ENCODE measurements around the gene CPA4. TPM values are rescaled to one million over a fixed set of nuclear protein-coding genes. Genes with fewer than 3 reads are reported as not detected.

Gene CPA4
- total RNA-seq, 1 experiment from 2014 or later: 3.1 TPM

DNA sequence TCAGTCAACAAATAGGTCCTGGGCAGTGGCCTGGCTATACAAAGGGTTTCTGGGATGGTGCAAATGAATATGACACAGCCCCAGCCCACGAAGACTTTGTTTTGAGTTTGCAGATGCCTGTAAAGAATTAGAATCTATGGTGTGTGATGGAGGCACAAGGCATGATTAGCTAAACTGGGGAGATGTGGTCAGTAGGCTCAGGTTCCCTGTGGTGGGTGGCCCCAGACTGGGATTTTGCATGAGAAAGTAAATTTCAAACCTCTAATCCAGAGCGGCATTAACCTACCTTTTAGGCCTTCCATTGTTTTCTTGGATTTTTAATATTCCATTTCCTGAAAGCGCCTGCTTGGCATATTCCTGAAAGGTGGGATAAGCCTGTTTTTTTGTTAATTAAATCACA, 45.3 kb downstream of the CPA4 start:
- CTCF ChIA-PET: no interaction called here

DNA sequence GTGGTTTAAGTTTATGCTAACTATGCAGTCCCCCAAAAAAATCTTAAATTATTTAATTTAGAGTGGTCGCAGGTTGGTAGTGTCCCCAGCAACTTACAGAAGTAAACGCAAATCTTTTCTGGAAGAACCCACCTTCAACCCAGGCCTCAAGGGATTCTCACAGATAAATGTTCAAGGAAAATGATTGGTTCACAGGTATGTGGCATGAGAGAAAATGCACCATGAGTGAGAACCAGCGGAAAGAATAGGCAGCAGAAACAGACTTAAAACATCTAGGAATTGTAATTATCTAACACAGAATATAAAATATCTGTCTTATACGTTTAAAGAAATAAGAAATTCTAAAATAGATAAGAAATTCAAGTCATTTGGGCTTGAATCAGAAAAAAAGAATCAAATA, 48.9 kb downstream of the CPA4 start:
- intact Hi-C loops (cut with micrococcal nuclease; ENCODE audit: unreplicated experiment): no loop called here
- no peaks in the 10 kb centered on the region for H3K27me3 ChIP-seq (ENCODE audit: control insufficient read depth, insufficient read depth, low read length)
- TF ChIP-seq, protein P1, sequence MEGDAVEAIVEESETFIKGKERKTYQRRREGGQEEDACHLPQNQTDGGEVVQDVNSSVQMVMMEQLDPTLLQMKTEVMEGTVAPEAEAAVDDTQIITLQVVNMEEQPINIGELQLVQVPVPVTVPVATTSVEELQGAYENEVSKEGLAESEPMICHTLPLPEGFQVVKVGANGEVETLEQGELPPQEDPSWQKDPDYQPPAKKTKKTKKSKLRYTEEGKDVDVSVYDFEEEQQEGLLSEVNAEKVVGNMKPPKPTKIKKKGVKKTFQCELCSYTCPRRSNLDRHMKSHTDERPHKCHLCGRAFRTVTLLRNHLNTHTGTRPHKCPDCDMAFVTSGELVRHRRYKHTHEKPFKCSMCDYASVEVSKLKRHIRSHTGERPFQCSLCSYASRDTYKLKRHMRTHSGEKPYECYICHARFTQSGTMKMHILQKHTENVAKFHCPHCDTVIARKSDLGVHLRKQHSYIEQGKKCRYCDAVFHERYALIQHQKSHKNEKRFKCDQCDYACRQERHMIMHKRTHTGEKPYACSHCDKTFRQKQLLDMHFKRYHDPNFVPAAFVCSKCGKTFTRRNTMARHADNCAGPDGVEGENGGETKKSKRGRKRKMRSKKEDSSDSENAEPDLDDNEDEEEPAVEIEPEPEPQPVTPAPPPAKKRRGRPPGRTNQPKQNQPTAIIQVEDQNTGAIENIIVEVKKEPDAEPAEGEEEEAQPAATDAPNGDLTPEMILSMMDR (IDR thresholded peaks at IDR 0.05): no peak
- TF ChIP-seq POLR2AphosphoS5 (IDR thresholded peaks at IDR 0.05; ENCODE audit: low read depth, low read length): no peak
- in situ Hi-C loops (cut with HindIII; ENCODE audit: low pct_unique_long_range_greater_than_20kb, low sequenced_read_pairs): no loop called here
- no peak for ATAC-seq
- H3K27ac ChIP-seq (ENCODE audit: low read length): no peak overlapping the region
- peaks cover 4% of the 10 kb centered on the region; the same call in 1 of the 2 replicates for H3K9me3 ChIP-seq (ENCODE audit: control insufficient read depth, insufficient read depth, low read depth, low read length)
- H3K36me3 ChIP-seq (ENCODE audit: control insufficient read depth, insufficient read depth, low read length): no peaks in the 10 kb centered on the region
- ChIA-PET CTCF (no interaction called here), POLR2A (interaction anchor here (0.6 kb wide), 1 partner anchor 78 kb away, joined by 11 read pairs; no protein-coding TSS in a partner anchor)
- H3K4me1 ChIP-seq (ENCODE audit: control insufficient read depth, insufficient read depth, low read length): no peaks in the 10 kb centered on the region
- no peak for DNase-seq (ENCODE audit: low read depth, low spot score)
- no TSS peak for BruUV-seq (replicated peaks)
- no peak overlapping the region for H3K4me3 ChIP-seq (ENCODE audit: low read depth in 2 of 2, low read length in 2 of 2)

More for the DNA sequence above, 45.3 kb downstream of the CPA4 start:
- in situ Hi-C loops (cut with HindIII; ENCODE audit: low pct_unique_long_range_greater_than_20kb, low sequenced_read_pairs) (no loop called here), intact Hi-C loops (cut with micrococcal nuclease; ENCODE audit: unreplicated experiment) (no loop called here)
- TF ChIP-seq SIN3A (IDR thresholded peaks at IDR 0.05; ENCODE audit: borderline replicate concordance, insufficient read depth, low read depth, low read length) (no peak), POLR2AphosphoS5 (IDR thresholded peaks at IDR 0.05; ENCODE audit: low read depth, low read length) (no peak), TCF7L2 (IDR thresholded peaks at IDR 0.05; ENCODE audit: low read depth, low read length) (no peak)
- TF ChIP-seq, protein P1 (IDR thresholded peaks at IDR 0.05): no peak
- TF ChIP-seq, protein P2, sequence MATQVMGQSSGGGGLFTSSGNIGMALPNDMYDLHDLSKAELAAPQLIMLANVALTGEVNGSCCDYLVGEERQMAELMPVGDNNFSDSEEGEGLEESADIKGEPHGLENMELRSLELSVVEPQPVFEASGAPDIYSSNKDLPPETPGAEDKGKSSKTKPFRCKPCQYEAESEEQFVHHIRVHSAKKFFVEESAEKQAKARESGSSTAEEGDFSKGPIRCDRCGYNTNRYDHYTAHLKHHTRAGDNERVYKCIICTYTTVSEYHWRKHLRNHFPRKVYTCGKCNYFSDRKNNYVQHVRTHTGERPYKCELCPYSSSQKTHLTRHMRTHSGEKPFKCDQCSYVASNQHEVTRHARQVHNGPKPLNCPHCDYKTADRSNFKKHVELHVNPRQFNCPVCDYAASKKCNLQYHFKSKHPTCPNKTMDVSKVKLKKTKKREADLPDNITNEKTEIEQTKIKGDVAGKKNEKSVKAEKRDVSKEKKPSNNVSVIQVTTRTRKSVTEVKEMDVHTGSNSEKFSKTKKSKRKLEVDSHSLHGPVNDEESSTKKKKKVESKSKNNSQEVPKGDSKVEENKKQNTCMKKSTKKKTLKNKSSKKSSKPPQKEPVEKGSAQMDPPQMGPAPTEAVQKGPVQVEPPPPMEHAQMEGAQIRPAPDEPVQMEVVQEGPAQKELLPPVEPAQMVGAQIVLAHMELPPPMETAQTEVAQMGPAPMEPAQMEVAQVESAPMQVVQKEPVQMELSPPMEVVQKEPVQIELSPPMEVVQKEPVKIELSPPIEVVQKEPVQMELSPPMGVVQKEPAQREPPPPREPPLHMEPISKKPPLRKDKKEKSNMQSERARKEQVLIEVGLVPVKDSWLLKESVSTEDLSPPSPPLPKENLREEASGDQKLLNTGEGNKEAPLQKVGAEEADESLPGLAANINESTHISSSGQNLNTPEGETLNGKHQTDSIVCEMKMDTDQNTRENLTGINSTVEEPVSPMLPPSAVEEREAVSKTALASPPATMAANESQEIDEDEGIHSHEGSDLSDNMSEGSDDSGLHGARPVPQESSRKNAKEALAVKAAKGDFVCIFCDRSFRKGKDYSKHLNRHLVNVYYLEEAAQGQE (IDR thresholded peaks at IDR 0.05; ENCODE audit: insufficient read depth in 1 of 2, low read depth in 2 of 2, low read length in 1 of 2): no peak
- ATAC-seq: no peak
- POLR2A ChIA-PET: no interaction called here
- no peaks in the 10 kb centered on the region for H3K4me1 ChIP-seq (ENCODE audit: control insufficient read depth, insufficient read depth, low read length)
- H3K27me3 ChIP-seq (ENCODE audit: control insufficient read depth, insufficient read depth, low read length): no peaks in the 10 kb centered on the region
- DNase-seq (ENCODE audit: low read depth, low spot score): no peak
- no TSS peak for BruUV-seq (replicated peaks)
- H3K36me3 ChIP-seq (ENCODE audit: control insufficient read depth, insufficient read depth, low read length): no peaks in the 10 kb centered on the region
- H3K4me3 ChIP-seq (ENCODE audit: low read depth in 2 of 2, low read length in 2 of 2): no peak overlapping the region
- peaks cover 4% of the 10 kb centered on the region; the same call in 1 of the 2 replicates for H3K9me3 ChIP-seq (ENCODE audit: control insufficient read depth, insufficient read depth, low read depth, low read length)
- H3K27ac ChIP-seq (ENCODE audit: low read length): no peak overlapping the region
